HEK293 (cell line): ENCODE results near the gene TNFAIP8L2.

Source experiments
- CTCF ChIA-PET: fragments of 350-600 bp; formaldehyde crosslinking; extraction: SDS; loops from one replicate; lab custom pipeline; 2021; ENCODE audit warnings: antibody characterized with exemption; lab: Yijun Ruan, JAX
- POLR2A ChIA-PET: fragments of 300-600 bp; formaldehyde crosslinking; extraction: SDS; loops from one replicate; lab custom pipeline; 2020; ENCODE audit warnings: antibody characterized with exemption, inconsistent platforms; lab: Yijun Ruan, JAX
- H3K27ac ChIP-seq: fragments of 200-500 bp; sonication (Bioruptor generic); 2 replicates; pipeline ENCODE4 v1.5.1; 2014; ENCODE audit warnings: low read depth, low read length, control low read depth, inconsistent platforms; ENCODE audit errors: extremely low read depth
- H3K36me3 ChIP-seq, 2 experiments: fragments of 200-500 bp in 1 of 2; sonication (Bioruptor generic) in 1 of 2; 1 replicate in 1 of 2; 2 replicates in 1 of 2; pipeline ENCODE4 v1.5.1; 2014 to 2017; ENCODE audit warnings: inconsistent platforms in 2 of 2, low read length in 2 of 2; ENCODE audit not compliant: control insufficient read depth in 2 of 2, insufficient read depth in 1 of 2
- H3K4me1 ChIP-seq: fragments of 200-500 bp; sonication (Bioruptor generic); 2 replicates; pipeline ENCODE4 v1.5.1; 2014; ENCODE audit warnings: mild to moderate bottlenecking, low read length, inconsistent platforms; ENCODE audit not compliant: control insufficient read depth, insufficient read depth
- H3K4me3 ChIP-seq: 2 replicates; pipeline ENCODE4 v1.5.1; 2011; ENCODE audit warnings: low read depth, mild to moderate bottlenecking, control low read depth, low read length, moderate library complexity
- H3K9me3 ChIP-seq: fragments of 200-500 bp; sonication (Bioruptor generic); 2 replicates; pipeline ENCODE4 v1.5.1; 2014; ENCODE audit warnings: low read depth, low read length, inconsistent platforms; ENCODE audit not compliant: control insufficient read depth, insufficient read depth
- KLF7 ChIP-seq: fragments of 450-650 bp; formaldehyde crosslinking; IDR thresholded peaks from 2 replicates; pipeline ENCODE4 v1.5.1; 2016; ENCODE audit warnings: missing biosample characterization, missing genetic modification characterization, borderline replicate concordance
- PBX3 ChIP-seq: sonication (generic); formaldehyde crosslinking; IDR thresholded peaks from 2 replicates; pipeline ENCODE4 v1.8.1; 2022; ENCODE audit warnings: mild to moderate bottlenecking, moderate library complexity, missing genetic modification reagents
- PRDM4 ChIP-seq: fragments of 450-650 bp; formaldehyde crosslinking; IDR thresholded peaks from 2 replicates; pipeline ENCODE4 v1.5.1; 2017; ENCODE audit warnings: missing biosample characterization, missing genetic modification characterization
- YY2 ChIP-seq: fragments of 450-650 bp; formaldehyde crosslinking; IDR thresholded peaks from 2 replicates; pipeline ENCODE4 v1.5.1; 2016; ENCODE audit warnings: missing biosample characterization, missing genetic modification characterization
- ZBTB6 ChIP-seq: fragments of 450-650 bp; formaldehyde crosslinking; IDR thresholded peaks from 2 replicates; pipeline ENCODE4 v1.5.1; 2017; ENCODE audit warnings: missing biosample characterization, missing genetic modification characterization
- ZNF10 ChIP-seq: fragments of 450-650 bp; formaldehyde crosslinking; IDR thresholded peaks from 2 replicates; pipeline ENCODE4 v1.5.1; 2017; ENCODE audit warnings: missing biosample characterization, missing genetic modification characterization
- ZNF112 ChIP-seq: fragments of 450-650 bp; formaldehyde crosslinking; IDR thresholded peaks from 2 replicates; pipeline ENCODE4 v1.5.0; 2017; ENCODE audit warnings: missing biosample characterization, missing genetic modification characterization
- ZNF146 ChIP-seq: fragments of 450-650 bp; formaldehyde crosslinking; IDR thresholded peaks from 2 replicates; pipeline ENCODE4 v1.5.1; 2016; ENCODE audit warnings: missing biosample characterization, missing genetic modification characterization
- ZNF16 ChIP-seq: fragments of 450-650 bp; formaldehyde crosslinking; IDR thresholded peaks from 2 replicates; pipeline ENCODE4 v1.5.1; 2016; ENCODE audit warnings: low read depth, missing biosample characterization, missing genetic modification characterization
- ZNF174 ChIP-seq: fragments of 450-650 bp; formaldehyde crosslinking; IDR thresholded peaks from 2 replicates; pipeline ENCODE4 v1.5.0; 2017; ENCODE audit warnings: missing biosample characterization, mild to moderate bottlenecking, missing genetic modification characterization
- ZNF23 ChIP-seq: fragments of 450-650 bp; formaldehyde crosslinking; IDR thresholded peaks from 2 replicates; pipeline ENCODE4 v1.5.1; 2016; ENCODE audit warnings: missing biosample characterization, missing genetic modification characterization, borderline replicate concordance
- ZNF335 ChIP-seq: fragments of 450-650 bp; formaldehyde crosslinking; conservative IDR thresholded peaks from 2 replicates; pipeline ENCODE4 v1.5.1; 2016; ENCODE audit warnings: missing biosample characterization, missing genetic modification characterization
- ZNF416 ChIP-seq: fragments of 450-650 bp; formaldehyde crosslinking; IDR thresholded peaks from 2 replicates; pipeline ENCODE4 v1.5.1; 2016; ENCODE audit warnings: missing biosample characterization, missing genetic modification characterization
- ZNF48 ChIP-seq: fragments of 450-650 bp; formaldehyde crosslinking; IDR thresholded peaks from 2 replicates; pipeline ENCODE4 v1.5.1; 2016; ENCODE audit warnings: missing biosample characterization, missing genetic modification characterization
- ZNF580 ChIP-seq: fragments of 450-650 bp; formaldehyde crosslinking; IDR thresholded peaks from 2 replicates; pipeline ENCODE4 v1.5.1; 2016; ENCODE audit warnings: missing biosample characterization, missing genetic modification characterization
- ZNF596 ChIP-seq: fragments of 450-650 bp; IDR thresholded peaks from 2 replicates; pipeline ENCODE4 v1.5.0; 2018; ENCODE audit warnings: missing biosample characterization, mild to moderate bottlenecking, missing genetic modification characterization, moderate library complexity
- ZNF645 ChIP-seq: fragments of 450-650 bp; formaldehyde crosslinking; IDR thresholded peaks from 2 replicates; pipeline ENCODE4; 2016; ENCODE audit warnings: missing biosample characterization, missing genetic modification characterization
- ZNF747 ChIP-seq: fragments of 450-650 bp; formaldehyde crosslinking; IDR thresholded peaks from 2 replicates; pipeline ENCODE4 v1.5.1; 2016; ENCODE audit warnings: missing biosample characterization, missing genetic modification characterization
- ZNF791 ChIP-seq: fragments of 450-650 bp; formaldehyde crosslinking; IDR thresholded peaks from 2 replicates; pipeline ENCODE4 v1.5.1; 2016; ENCODE audit warnings: missing biosample characterization, missing genetic modification characterization
- TF ChIP-seq, protein P1 (sequence below): fragments of 450-650 bp; formaldehyde crosslinking; IDR thresholded peaks from 2 replicates; pipeline ENCODE4 v1.5.1; 2016; ENCODE audit warnings: missing biosample characterization, missing genetic modification characterization
- TF ChIP-seq, protein P2 (sequence below): fragments of 450-650 bp; formaldehyde crosslinking; IDR thresholded peaks from 2 replicates; pipeline ENCODE4 v1.5.1; 2016; ENCODE audit warnings: missing biosample characterization, missing genetic modification characterization, low read depth
- TF ChIP-seq, protein P3 (sequence below): fragments of 450-650 bp; formaldehyde crosslinking; IDR thresholded peaks from 2 replicates; pipeline ENCODE4 v1.5.1; 2016; ENCODE audit warnings: missing biosample characterization, missing genetic modification characterization, borderline replicate concordance

Gene TNFAIP8L2

GRCh38 chr1:151130987-151131586, 25.4 kb upstream of the TNFAIP8L2 start (continued):
- TF ChIP-seq PBX3 (CRISPR knock-in tag): no peak
- no peak for TF ChIP-seq ZNF48 (tag by site-specific recombination)
- no peak for TF ChIP-seq YY2 (tag by site-specific recombination)
- TF ChIP-seq ZNF16 (tag by site-specific recombination): no peak
- TF ChIP-seq ZNF645 (tag by site-specific recombination): no peak
- TF ChIP-seq ZBTB6: no peak
- TF ChIP-seq, protein P1, sequence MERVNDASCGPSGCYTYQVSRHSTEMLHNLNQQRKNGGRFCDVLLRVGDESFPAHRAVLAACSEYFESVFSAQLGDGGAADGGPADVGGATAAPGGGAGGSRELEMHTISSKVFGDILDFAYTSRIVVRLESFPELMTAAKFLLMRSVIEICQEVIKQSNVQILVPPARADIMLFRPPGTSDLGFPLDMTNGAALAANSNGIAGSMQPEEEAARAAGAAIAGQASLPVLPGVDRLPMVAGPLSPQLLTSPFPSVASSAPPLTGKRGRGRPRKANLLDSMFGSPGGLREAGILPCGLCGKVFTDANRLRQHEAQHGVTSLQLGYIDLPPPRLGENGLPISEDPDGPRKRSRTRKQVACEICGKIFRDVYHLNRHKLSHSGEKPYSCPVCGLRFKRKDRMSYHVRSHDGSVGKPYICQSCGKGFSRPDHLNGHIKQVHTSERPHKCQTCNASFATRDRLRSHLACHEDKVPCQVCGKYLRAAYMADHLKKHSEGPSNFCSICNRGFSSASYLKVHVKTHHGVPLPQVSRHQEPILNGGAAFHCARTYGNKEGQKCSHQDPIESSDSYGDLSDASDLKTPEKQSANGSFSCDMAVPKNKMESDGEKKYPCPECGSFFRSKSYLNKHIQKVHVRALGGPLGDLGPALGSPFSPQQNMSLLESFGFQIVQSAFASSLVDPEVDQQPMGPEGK (tag by site-specific recombination): no peak
- TF ChIP-seq, protein P2, sequence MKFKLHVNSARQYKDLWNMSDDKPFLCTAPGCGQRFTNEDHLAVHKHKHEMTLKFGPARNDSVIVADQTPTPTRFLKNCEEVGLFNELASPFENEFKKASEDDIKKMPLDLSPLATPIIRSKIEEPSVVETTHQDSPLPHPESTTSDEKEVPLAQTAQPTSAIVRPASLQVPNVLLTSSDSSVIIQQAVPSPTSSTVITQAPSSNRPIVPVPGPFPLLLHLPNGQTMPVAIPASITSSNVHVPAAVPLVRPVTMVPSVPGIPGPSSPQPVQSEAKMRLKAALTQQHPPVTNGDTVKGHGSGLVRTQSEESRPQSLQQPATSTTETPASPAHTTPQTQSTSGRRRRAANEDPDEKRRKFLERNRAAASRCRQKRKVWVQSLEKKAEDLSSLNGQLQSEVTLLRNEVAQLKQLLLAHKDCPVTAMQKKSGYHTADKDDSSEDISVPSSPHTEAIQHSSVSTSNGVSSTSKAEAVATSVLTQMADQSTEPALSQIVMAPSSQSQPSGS (tag by site-specific recombination): no peak
- TF ChIP-seq KLF7 (tag by site-specific recombination): no peak
- no peak for TF ChIP-seq ZNF10 (tag by site-specific recombination)
- no peak for TF ChIP-seq ZNF580 (tag by site-specific recombination)
- TF ChIP-seq ZNF146 (tag by site-specific recombination): no peak

GRCh38 chr1:151131701-151132334, 24.6 kb upstream of the TNFAIP8L2 start:
- H3K4me1 ChIP-seq: no peaks in the 10 kb centered on the region
- no peaks in the 10 kb centered on the region for H3K9me3 ChIP-seq
- POLR2A ChIA-PET: no interaction called here
- no peak overlapping the region for H3K27ac ChIP-seq
- H3K36me3 ChIP-seq: peaks cover 0 to 41% of the 10 kb centered on the region in 2 experiments; a peak in 1 of 3 replicates
- CTCF ChIA-PET: interaction anchor here (1.1 kb wide), 1 partner anchor 69 kb away, joined by 3 read pairs; no protein-coding TSS in a partner anchor
- no peak overlapping the region for H3K4me3 ChIP-seq
- TF ChIP-seq ZNF335 (tag by site-specific recombination) (no peak), ZNF112 (no peak), PRDM4 (tag by site-specific recombination) (no peak), ZNF791 (tag by site-specific recombination) (no peak), ZNF174 (tag by site-specific recombination) (no peak), ZNF747 (tag by site-specific recombination) (no peak), ZNF23 (tag by site-specific recombination) (no peak), ZNF596 (no peak), ZNF416 (tag by site-specific recombination) (no peak)
- TF ChIP-seq, protein P3, sequence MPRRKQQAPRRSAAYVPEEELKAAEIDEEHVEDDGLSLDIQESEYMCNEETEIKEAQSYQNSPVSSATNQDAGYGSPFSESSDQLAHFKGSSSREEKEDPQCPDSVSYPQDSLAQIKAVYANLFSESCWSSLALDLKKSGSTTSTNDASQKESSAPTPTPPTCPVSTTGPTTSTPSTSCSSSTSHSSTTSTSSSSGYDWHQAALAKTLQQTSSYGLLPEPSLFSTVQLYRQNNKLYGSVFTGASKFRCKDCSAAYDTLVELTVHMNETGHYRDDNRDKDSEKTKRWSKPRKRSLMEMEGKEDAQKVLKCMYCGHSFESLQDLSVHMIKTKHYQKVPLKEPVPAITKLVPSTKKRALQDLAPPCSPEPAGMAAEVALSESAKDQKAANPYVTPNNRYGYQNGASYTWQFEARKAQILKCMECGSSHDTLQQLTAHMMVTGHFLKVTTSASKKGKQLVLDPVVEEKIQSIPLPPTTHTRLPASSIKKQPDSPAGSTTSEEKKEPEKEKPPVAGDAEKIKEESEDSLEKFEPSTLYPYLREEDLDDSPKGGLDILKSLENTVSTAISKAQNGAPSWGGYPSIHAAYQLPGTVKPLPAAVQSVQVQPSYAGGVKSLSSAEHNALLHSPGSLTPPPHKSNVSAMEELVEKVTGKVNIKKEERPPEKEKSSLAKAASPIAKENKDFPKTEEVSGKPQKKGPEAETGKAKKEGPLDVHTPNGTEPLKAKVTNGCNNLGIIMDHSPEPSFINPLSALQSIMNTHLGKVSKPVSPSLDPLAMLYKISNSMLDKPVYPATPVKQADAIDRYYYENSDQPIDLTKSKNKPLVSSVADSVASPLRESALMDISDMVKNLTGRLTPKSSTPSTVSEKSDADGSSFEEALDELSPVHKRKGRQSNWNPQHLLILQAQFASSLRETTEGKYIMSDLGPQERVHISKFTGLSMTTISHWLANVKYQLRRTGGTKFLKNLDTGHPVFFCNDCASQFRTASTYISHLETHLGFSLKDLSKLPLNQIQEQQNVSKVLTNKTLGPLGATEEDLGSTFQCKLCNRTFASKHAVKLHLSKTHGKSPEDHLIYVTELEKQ (tag by site-specific recombination): no peak
